K562 (cell line): ENCODE measurements around the gene RPS27. TPM values are rescaled to one million over a fixed set of nuclear protein-coding genes. Genes with fewer than 3 reads are reported as not detected.

Experiments used
- ATF7 ChIP-seq: fragments of 450-650 bp; IDR thresholded peaks from 2 replicates; pipeline ENCODE4 v1.7.1; 2014; ENCODE audit warnings: mild to moderate bottlenecking, moderate library complexity
- BCLAF1 ChIP-seq, 2 experiments: fragments of 450-650 bp in 1 of 2; IDR thresholded peaks; 2 replicates each; pipeline ENCODE4 v1.6.1; 2011 to 2017; ENCODE audit warnings: low read depth in 2 of 2, antibody characterized with exemption in 1 of 2, borderline replicate concordance in 1 of 2, low read length in 1 of 2, mild to moderate bottlenecking in 1 of 2, mixed read lengths in 1 of 2; ENCODE audit not compliant: control insufficient read depth in 1 of 2
- BCOR ChIP-seq: fragments of 450-650 bp; IDR thresholded peaks from 2 replicates; pipeline ENCODE4 v1.6.1; 2016
- CBX8 ChIP-seq: fragments of 200-600 bp; sonication (generic); IDR thresholded peaks from 2 replicates; pipeline ENCODE4 v1.6.1; 2012; ENCODE audit warnings: borderline replicate concordance, mixed run types, low read depth, mild to moderate bottlenecking, moderate library complexity, mixed read lengths, low read length, control low read depth, inconsistent platforms; ENCODE audit not compliant: poor library complexity, severe bottlenecking; ENCODE audit errors: extremely low read depth
- EP300 ChIP-seq: IDR thresholded peaks from 2 replicates; pipeline ENCODE4 v1.6.1; 2012; ENCODE audit warnings: low read length, improper control_type of control experiment
- HLTF ChIP-seq: fragments of 450-650 bp; IDR thresholded peaks from 2 replicates; pipeline ENCODE4 v1.6.1; 2016
- KLF10 ChIP-seq: fragments of 250-450 bp; sonication (Bioruptor Pico); IDR thresholded peaks from 2 replicates; pipeline ENCODE4 v1.6.1; 2021; ENCODE audit warnings: matching md5 sums
- MTA2 ChIP-seq: fragments of 450-650 bp; IDR thresholded peaks from 2 replicates; pipeline ENCODE4 v1.6.1; 2016; ENCODE audit warnings: low read depth
- POLR2A ChIP-seq: fragments of 450-650 bp; conservative IDR thresholded peaks from 2 replicates; pipeline ENCODE4 v1.6.1; 2016
- POLR2G ChIP-seq: fragments of 200-400 bp; formaldehyde crosslinking; IDR thresholded peaks from 2 replicates; pipeline ENCODE4 v1.6.1; 2017; ENCODE audit warnings: low read depth, mild to moderate bottlenecking, antibody characterized with exemption, low read length, moderate library complexity
- SOX6 ChIP-seq: fragments of 450-650 bp; IDR thresholded peaks from 2 replicates; pipeline ENCODE4 v1.6.1; 2014; ENCODE audit warnings: mild to moderate bottlenecking
- XRCC4 ChIP-seq: IDR thresholded peaks from one replicate; pipeline ENCODE4 v1.6.1; 2011; ENCODE audit not compliant: insufficient read depth, insufficient read length; ENCODE audit errors: extremely low read depth
- ZNF133 ChIP-seq: fragments of 250-450 bp; sonication (Bioruptor Pico); IDR thresholded peaks from 2 replicates; pipeline ENCODE4 v1.4.0; 2020; ENCODE audit warnings: mild to moderate bottlenecking
- ZNF445 ChIP-seq: fragments of 250-450 bp; sonication (Bioruptor Pico); IDR thresholded peaks from 2 replicates; pipeline ENCODE4 v1.4.0; 2020; ENCODE audit warnings: low read depth, mild to moderate bottlenecking, moderate library complexity
- ZNF561 ChIP-seq: fragments of 450-650 bp; formaldehyde crosslinking; conservative IDR thresholded peaks from 2 replicates; pipeline ENCODE4 v1.4.0; 2020; ENCODE audit warnings: mild to moderate bottlenecking, moderate library complexity
- polyA plus RNA-seq, 8 experiments: library from polyadenylated mRNA; depleted of rRNA in 4 of 8; stranded (reverse) in 5 of 8; unstranded in 3 of 8; fragments of >200 nt; fragmentation: Nextera tagmentation in 2 of 8; fragmentation: Illumina TruSeq in 1 of 8; extraction: Ambion mirVana in 2 of 8; extraction: Trizol in 1 of 8; gene quantifications; 2 replicates each; pipeline versions ENCODE4 v1.2.1 to v1.2.3, GENCODE V29; 2011 to 2014; ENCODE audit warnings: inconsistent platforms in 1 of 8, missing spikeins in 1 of 8
- total RNA-seq, 7 experiments: library from RNA; depleted of rRNA in 6 of 7; stranded (reverse); fragments of >200 nt in 6 of 7; fragmentation: Illumina TruSeq in 2 of 7; extraction: Trizol in 2 of 7; gene quantifications; 2 replicates each; pipeline versions ENCODE4 v1.2.1 to v1.2.3, GENCODE V29; 2011 to 2021; ENCODE audit warnings: low replicate concordance in 1 of 7
- TF ChIP-seq, protein P1 (sequence below): fragments of 250-450 bp; sonication (Bioruptor Pico); IDR thresholded peaks from 2 replicates; pipeline ENCODE4 v1.5.0; 2022; ENCODE audit warnings: mild to moderate bottlenecking
- TF ChIP-seq, protein P2 (sequence below): fragments of 450-650 bp; IDR thresholded peaks from 2 replicates; pipeline ENCODE4 v1.6.1; 2016; ENCODE audit warnings: low read depth, mild to moderate bottlenecking, moderate library complexity

Gene RPS27
- total and polyA plus RNA-seq, 9 of the 15 experiments (the other 6 are each of a cell fraction or from before 2014, with no cell fraction given) = 2,091 to 9,377 (median 6,706) TPM

DNA sequence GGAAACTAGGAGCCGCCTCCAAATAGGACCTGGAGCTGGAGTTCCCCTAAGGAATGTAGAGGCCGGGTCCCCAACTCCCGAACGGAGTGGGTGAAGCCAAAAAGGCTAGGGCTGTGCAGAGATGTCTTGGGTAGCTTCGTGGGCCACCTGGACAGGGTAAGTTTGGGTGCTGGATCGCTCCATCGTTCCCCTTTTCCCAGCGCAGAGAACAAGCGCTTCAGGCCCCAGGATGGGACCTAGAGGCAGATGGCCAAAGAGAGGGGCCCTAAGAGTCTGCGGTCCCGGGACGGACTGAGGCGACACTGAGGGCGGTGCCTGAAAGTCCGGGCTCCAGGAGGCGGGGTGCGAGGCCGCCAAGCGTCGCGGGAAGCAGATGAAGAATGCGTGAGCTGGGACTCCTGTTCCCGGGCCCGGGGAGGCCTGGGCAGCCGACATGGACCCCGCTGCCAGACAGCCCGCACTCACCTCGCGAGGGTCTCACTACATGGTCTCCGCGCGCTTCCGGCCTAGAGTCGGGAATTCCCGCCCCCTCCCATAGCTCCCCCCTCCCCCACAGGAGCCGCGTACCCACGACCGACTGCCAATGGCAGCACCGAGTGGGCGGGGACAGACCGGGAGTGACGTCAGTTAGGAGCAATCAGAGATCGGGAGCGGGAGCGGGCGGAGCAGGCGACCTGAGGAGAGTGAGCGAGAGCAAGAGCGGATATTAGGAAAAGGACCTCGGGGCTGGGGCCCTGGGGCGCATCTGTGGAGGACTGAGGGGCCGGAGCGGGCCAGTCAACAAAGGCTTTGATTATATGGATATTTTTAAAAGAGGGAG lies 27.3 kb upstream of the RPS27 start, which contains the start of gene SLC39A1 (continued):
- TF ChIP-seq CBX8 (no peak), BCLAF1 (IDR thresholded peaks at IDR 0.05; ENCODE audit: borderline replicate concordance in 1 of 2, control insufficient read depth in 1 of 2, low read depth in 2 of 2, low read length in 1 of 2) (no peak), POLR2G (peak; percentile 92), BCOR (0 out of 2 replicates have a peak, but pooled peaks have one; percentile 2), MTA2 (no peak), KLF10 (CRISPR knock-in tag) (no peak), ZNF561 (CRISPR knock-in tag) (no peak), POLR2A (peak; percentile 80), XRCC4 (no peak), HLTF (no peak), ATF7 (peak; percentile 90), SOX6 (no peak), EP300 (no peak; the same call in 1 of the 2 replicates), ZNF445 (CRISPR knock-in tag) (no peak), ZNF133 (no peak)
- TF ChIP-seq, protein P1, sequence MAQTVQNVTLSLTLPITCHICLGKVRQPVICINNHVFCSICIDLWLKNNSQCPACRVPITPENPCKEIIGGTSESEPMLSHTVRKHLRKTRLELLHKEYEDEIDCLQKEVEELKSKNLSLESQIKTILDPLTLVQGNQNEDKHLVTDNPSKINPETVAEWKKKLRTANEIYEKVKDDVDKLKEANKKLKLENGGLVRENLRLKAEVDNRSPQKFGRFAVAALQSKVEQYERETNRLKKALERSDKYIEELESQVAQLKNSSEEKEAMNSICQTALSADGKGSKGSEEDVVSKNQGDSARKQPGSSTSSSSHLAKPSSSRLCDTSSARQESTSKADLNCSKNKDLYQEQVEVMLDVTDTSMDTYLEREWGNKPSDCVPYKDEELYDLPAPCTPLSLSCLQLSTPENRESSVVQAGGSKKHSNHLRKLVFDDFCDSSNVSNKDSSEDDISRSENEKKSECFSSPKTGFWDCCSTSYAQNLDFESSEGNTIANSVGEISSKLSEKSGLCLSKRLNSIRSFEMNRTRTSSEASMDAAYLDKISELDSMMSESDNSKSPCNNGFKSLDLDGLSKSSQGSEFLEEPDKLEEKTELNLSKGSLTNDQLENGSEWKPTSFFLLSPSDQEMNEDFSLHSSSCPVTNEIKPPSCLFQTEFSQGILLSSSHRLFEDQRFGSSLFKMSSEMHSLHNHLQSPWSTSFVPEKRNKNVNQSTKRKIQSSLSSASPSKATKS (CRISPR knock-in tag) = no peak
- TF ChIP-seq, protein P2, sequence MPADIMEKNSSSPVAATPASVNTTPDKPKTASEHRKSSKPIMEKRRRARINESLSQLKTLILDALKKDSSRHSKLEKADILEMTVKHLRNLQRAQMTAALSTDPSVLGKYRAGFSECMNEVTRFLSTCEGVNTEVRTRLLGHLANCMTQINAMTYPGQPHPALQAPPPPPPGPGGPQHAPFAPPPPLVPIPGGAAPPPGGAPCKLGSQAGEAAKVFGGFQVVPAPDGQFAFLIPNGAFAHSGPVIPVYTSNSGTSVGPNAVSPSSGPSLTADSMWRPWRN = no peak
